ENCODE results near the gene KRCC1. TPM values are rescaled to one million over a fixed set of nuclear protein-coding genes. Genes with fewer than 3 reads are reported as not detected.

Gene KRCC1
- total RNA-seq, 2 donors from 2014 or later, result 7.8 to 10.6 TPM

- Mint-ChIP-seq H3K27me3 (peaks cover 24% of the 10 kb centered on the region), H3K27ac (no peak overlapping the region), H3K36me3 (ENCODE audit: low read depth) (no peaks in the 10 kb centered on the region), H3K4me3 (no peak overlapping the region), H3K4me1 (peaks cover 17% of the 10 kb centered on the region)
- no peaks in the 10 kb centered on the region for H3K9me3 ChIP-seq (ENCODE audit: control insufficient read depth, low read length, poor library complexity, severe bottlenecking)
- DNase-seq, result no peak
- ATAC-seq, result no peak
Observed at GRCh38 chr2:88087073-88087472, 31.5 kb upstream of the KRCC1 start.

GRCh38 chr2:88086401-88086800, 30.8 kb upstream of the KRCC1 start:
- ATAC-seq, result no peak

GRCh38 chr2:88085602-88086001, 30.0 kb upstream of the KRCC1 start:
- Mint-ChIP-seq H3K36me3 (ENCODE audit: low read depth) (no peaks in the 10 kb centered on the region), H3K27ac (no peak overlapping the region), H3K27me3 (peaks cover 24% of the 10 kb centered on the region), H3K4me3 (no peak overlapping the region), H3K4me1 (peaks cover 11% of the 10 kb centered on the region)
- no peaks in the 10 kb centered on the region for H3K9me3 ChIP-seq (ENCODE audit: control insufficient read depth, low read length, poor library complexity, severe bottlenecking)
- ATAC-seq, result no peak
- no peak for DNase-seq

More at GRCh38 chr2:88086401-88086800, 30.8 kb upstream of the KRCC1 start:
- H3K27me3 Mint-ChIP-seq, result peaks cover 24% of the 10 kb centered on the region
- no peak overlapping the region for H3K4me3 Mint-ChIP-seq
- peaks cover 17% of the 10 kb centered on the region for H3K4me1 Mint-ChIP-seq
- no peaks in the 10 kb centered on the region for H3K9me3 ChIP-seq (ENCODE audit: control insufficient read depth, low read length, poor library complexity, severe bottlenecking)
- no peaks in the 10 kb centered on the region for H3K36me3 Mint-ChIP-seq (ENCODE audit: low read depth)
- no peak overlapping the region for H3K27ac Mint-ChIP-seq
- no peak for DNase-seq

GRCh38 chr2:88085099-88085498, 29.5 kb upstream of the KRCC1 start:
- ATAC-seq, result no peak
- H3K4me3 Mint-ChIP-seq, result no peak overlapping the region
- no peaks in the 10 kb centered on the region for H3K36me3 Mint-ChIP-seq (ENCODE audit: low read depth)
- H3K27me3 Mint-ChIP-seq, result peaks cover 24% of the 10 kb centered on the region
- H3K4me1 Mint-ChIP-seq, result peaks cover 7% of the 10 kb centered on the region
- H3K27ac Mint-ChIP-seq, result no peak overlapping the region
- no peaks in the 10 kb centered on the region for H3K9me3 ChIP-seq (ENCODE audit: control insufficient read depth, low read length, poor library complexity, severe bottlenecking)
- no peak for DNase-seq

GRCh38 chr2:88082781-88083180, 27.2 kb upstream of the KRCC1 start:
- Mint-ChIP-seq H3K36me3 (ENCODE audit: low read depth) (no peaks in the 10 kb centered on the region), H3K27ac (no peak overlapping the region), H3K4me3 (no peak overlapping the region), H3K27me3 (peaks cover 23% of the 10 kb centered on the region), H3K4me1 (peaks cover 7% of the 10 kb centered on the region)
- DNase-seq (no peak), ATAC-seq (no peak)
- no peaks in the 10 kb centered on the region for H3K9me3 ChIP-seq (ENCODE audit: control insufficient read depth, low read length, poor library complexity, severe bottlenecking)

- Mint-ChIP-seq H3K36me3 (ENCODE audit: low read depth) (no peaks in the 10 kb centered on the region), H3K27me3 (peaks cover 16% of the 10 kb centered on the region), H3K4me1 (peaks cover 3% of the 10 kb centered on the region), H3K4me3 (no peak overlapping the region), H3K27ac (no peak overlapping the region)
- H3K9me3 ChIP-seq (ENCODE audit: control insufficient read depth, low read length, poor library complexity, severe bottlenecking), result no peaks in the 10 kb centered on the region
- ATAC-seq, result no peak
- DNase-seq, result no peak
Observed at GRCh38 chr2:88081924-88082608, 26.5 kb upstream of the KRCC1 start.

GRCh38 chr2:88080545-88080944, 25.0 kb upstream of the KRCC1 start:
- DNase-seq (no peak), ATAC-seq (no peak)
- no peaks in the 10 kb centered on the region for H3K9me3 ChIP-seq (ENCODE audit: control insufficient read depth, low read length, poor library complexity, severe bottlenecking)
- Mint-ChIP-seq H3K36me3 (ENCODE audit: low read depth) (no peaks in the 10 kb centered on the region), H3K27me3 (peaks cover 18% of the 10 kb centered on the region), H3K4me3 (no peak overlapping the region), H3K27ac (no peak overlapping the region), H3K4me1 (peaks cover under 1% of the 10 kb centered on the region)

- Mint-ChIP-seq H3K4me3 (no peak overlapping the region), H3K27me3 (peaks cover 27% of the 10 kb centered on the region), H3K36me3 (ENCODE audit: low read depth) (no peaks in the 10 kb centered on the region), H3K4me1 (no peaks in the 10 kb centered on the region), H3K27ac (no peak overlapping the region)
- H3K9me3 ChIP-seq (ENCODE audit: control insufficient read depth, low read length, poor library complexity, severe bottlenecking), result no peaks in the 10 kb centered on the region
- no peak for DNase-seq
- ATAC-seq, result no peak
Observed at GRCh38 chr2:88078643-88079172, 23.1 kb upstream of the KRCC1 start.

- DNase-seq, result no peak
Observed at GRCh38 chr2:88077080-88077479, 21.5 kb upstream of the KRCC1 start.

GRCh38 chr2:88074854-88075292, 19.3 kb upstream of the KRCC1 start:
- Mint-ChIP-seq H3K4me3 (no peak overlapping the region), H3K36me3 (ENCODE audit: low read depth) (no peaks in the 10 kb centered on the region), H3K27me3 (peaks cover 25% of the 10 kb centered on the region), H3K4me1 (no peaks in the 10 kb centered on the region), H3K27ac (peak overlapping the region; percentile 29)
- DNase-seq (no peak), ATAC-seq (no peak)
- H3K9me3 ChIP-seq (ENCODE audit: control insufficient read depth, low read length, poor library complexity, severe bottlenecking), result no peaks in the 10 kb centered on the region

More at GRCh38 chr2:88077080-88077479, 21.5 kb upstream of the KRCC1 start:
- Mint-ChIP-seq H3K27me3 (peaks cover 18% of the 10 kb centered on the region), H3K27ac (no peak overlapping the region), H3K4me3 (no peak overlapping the region), H3K36me3 (ENCODE audit: low read depth) (no peaks in the 10 kb centered on the region), H3K4me1 (no peaks in the 10 kb centered on the region)
- ATAC-seq, result no peak
- H3K9me3 ChIP-seq (ENCODE audit: control insufficient read depth, low read length, poor library complexity, severe bottlenecking), result no peaks in the 10 kb centered on the region

GRCh38 chr2:88074150-88074549, 18.6 kb upstream of the KRCC1 start:
- Mint-ChIP-seq H3K27ac (no peak overlapping the region), H3K4me1 (no peaks in the 10 kb centered on the region)
- H3K9me3 ChIP-seq (ENCODE audit: control insufficient read depth, low read length, poor library complexity, severe bottlenecking), result no peaks in the 10 kb centered on the region

GRCh38 chr2:88071365-88071764, 15.8 kb upstream of the KRCC1 start:
- Mint-ChIP-seq H3K36me3 (ENCODE audit: low read depth) (no peaks in the 10 kb centered on the region), H3K27ac (no peak overlapping the region), H3K4me1 (no peaks in the 10 kb centered on the region), H3K4me3 (no peak overlapping the region), H3K27me3 (peaks cover 24% of the 10 kb centered on the region)
- no peak for ATAC-seq
- DNase-seq, result no peak
- H3K9me3 ChIP-seq (ENCODE audit: control insufficient read depth, low read length, poor library complexity, severe bottlenecking), result no peaks in the 10 kb centered on the region

More at GRCh38 chr2:88074150-88074549, 18.6 kb upstream of the KRCC1 start:
- no peak for DNase-seq
- Mint-ChIP-seq H3K36me3 (ENCODE audit: low read depth) (no peaks in the 10 kb centered on the region), H3K4me3 (no peak overlapping the region), H3K27me3 (peaks cover 25% of the 10 kb centered on the region)
- ATAC-seq, result no peak

- DNase-seq (no peak), ATAC-seq (no peak)
- H3K27me3 Mint-ChIP-seq, result peaks cover 18% of the 10 kb centered on the region
- no peak overlapping the region for H3K4me3 Mint-ChIP-seq
- H3K4me1 Mint-ChIP-seq, result no peaks in the 10 kb centered on the region
- H3K27ac Mint-ChIP-seq, result no peak overlapping the region
- no peaks in the 10 kb centered on the region for H3K9me3 ChIP-seq (ENCODE audit: control insufficient read depth, low read length, poor library complexity, severe bottlenecking)
- H3K36me3 Mint-ChIP-seq (ENCODE audit: low read depth), result no peaks in the 10 kb centered on the region
Observed at GRCh38 chr2:88070055-88070454, 14.5 kb upstream of the KRCC1 start.

GRCh38 chr2:88069117-88069516, 13.5 kb upstream of the KRCC1 start:
- H3K9me3 ChIP-seq (ENCODE audit: control insufficient read depth, low read length, poor library complexity, severe bottlenecking), result no peaks in the 10 kb centered on the region
- ATAC-seq (no peak), DNase-seq (no peak)
- Mint-ChIP-seq H3K4me3 (no peak overlapping the region), H3K36me3 (ENCODE audit: low read depth) (no peaks in the 10 kb centered on the region), H3K27ac (no peak overlapping the region), H3K27me3 (peaks cover 8% of the 10 kb centered on the region), H3K4me1 (no peaks in the 10 kb centered on the region)
